ENCODE measurements around the gene STAMBP.
"Not testable (repeated sequence)": the region's sequence is repeated elsewhere in the genome, so short reads cannot be mapped to it uniquely, and the experiment has no call there.

The STAMBP gene

GRCh38 chr2:73828818-73829570 is at the start of gene STAMBP:
Gene STAMBP (plus strand): TSS chr2:73828961. CDS start chr2:73830857, 1,896 bp downstream.
- DNase-seq (ENCODE audit: low spot score): peak; percentile 98

- DNase-seq (ENCODE audit: low spot score): peak; percentile 97
Measured at GRCh38 chr2:73779467-73780236, 49.1 kb upstream of the STAMBP start, which contains the start of gene DUSP11. Gene DUSP11 (minus strand): TSS chr2:73780103. CDS start chr2:73779974, 129 bp downstream.

- no peak for DNase-seq (ENCODE audit: low spot score)
Measured at GRCh38 chr2:73780237-73780582, 48.6 kb upstream of the STAMBP start.

GRCh38 chr2:73783402-73783801 is 45.4 kb upstream of the STAMBP start:
- peak; percentile 49 for DNase-seq (ENCODE audit: low spot score)

GRCh38 chr2:73783883-73784282 is 44.9 kb upstream of the STAMBP start, which contains the start of gene C2orf78:
Gene C2orf78 (plus strand): TSS chr2:73784183. CDS start chr2:73784310, 127 bp downstream.
- DNase-seq (ENCODE audit: low spot score): not testable (repeated sequence)

- no peak for DNase-seq (ENCODE audit: low spot score)
Measured at GRCh38 chr2:73811878-73812277, 16.9 kb upstream of the STAMBP start.

GRCh38 chr2:73812635-73813034 is 16.1 kb upstream of the STAMBP start:
- no peak for DNase-seq (ENCODE audit: low spot score)

GRCh38 chr2:73818296-73818695 is 10.5 kb upstream of the STAMBP start:
- no peak for DNase-seq (ENCODE audit: low spot score)

- no peak for DNase-seq (ENCODE audit: low spot score)
Measured at GRCh38 chr2:73821227-73821626, 7.5 kb upstream of the STAMBP start.

- no peak for DNase-seq (ENCODE audit: low spot score)
Measured at GRCh38 chr2:73821669-73822068, 7.1 kb upstream of the STAMBP start.

- DNase-seq (ENCODE audit: low spot score): no peak
Measured at GRCh38 chr2:73822276-73822675, 6.5 kb upstream of the STAMBP start.

- no peak for DNase-seq (ENCODE audit: low spot score)
Measured at GRCh38 chr2:73822991-73823390, 5.8 kb upstream of the STAMBP start.

- no peak for DNase-seq (ENCODE audit: low spot score)
Measured at GRCh38 chr2:73823416-73823815, 5.3 kb upstream of the STAMBP start.

GRCh38 chr2:73823916-73824523 is 4.7 kb upstream of the STAMBP start:
- peak; percentile 88 for DNase-seq (ENCODE audit: low spot score)

GRCh38 chr2:73825408-73825807 is 3.4 kb upstream of the STAMBP start:
- no peak for DNase-seq (ENCODE audit: low spot score)

GRCh38 chr2:73827018-73827417 is 1.7 kb upstream of the STAMBP start:
- peak; percentile 38 for DNase-seq (ENCODE audit: low spot score)

- DNase-seq (ENCODE audit: low spot score): no peak
Measured at GRCh38 chr2:73827660-73828388, 937 bp upstream of the STAMBP start.

- DNase-seq (ENCODE audit: low spot score): no peak
Measured at GRCh38 chr2:73828389-73828817, 358 bp upstream of the STAMBP start.

GRCh38 chr2:73830871-73831401 is 2.2 kb downstream of the STAMBP start:
- DNase-seq (ENCODE audit: low spot score): no peak

GRCh38 chr2:73832930-73833329 is 4.2 kb downstream of the STAMBP start:
- peak; percentile 37 for DNase-seq (ENCODE audit: low spot score)

GRCh38 chr2:73836141-73836943 is 7.6 kb downstream of the STAMBP start:
- DNase-seq (ENCODE audit: low spot score): no peak

All from cerebellar cortex (tissue), 1 donor.